CD4-positive, alpha-beta T cell (primary cell): Measurements from ENCODE around the gene ATP5F1D. TPM values are rescaled to one million over a fixed set of nuclear protein-coding genes. Genes with fewer than 3 reads are reported as not detected.

Source experiments
- ATAC-seq: fragments of 200-7000 bp; cut with Tn5 transposase; one replicate; pipeline ENCODE4 v1.10.0; 2022; ENCODE audit warnings: mild to moderate bottlenecking; ENCODE audit not compliant: poor library complexity
- CTCF ChIA-PET: fragments of 350-600 bp; sonication (Branson Sonifier 250); formaldehyde crosslinking; loops from one replicate; lab custom pipeline; 2021; ENCODE audit warnings: antibody characterized with exemption, inconsistent platforms; lab: Charles Lee
- POLR2A ChIA-PET: fragments of 350-600 bp; sonication (Branson Sonifier 250); formaldehyde crosslinking; loops from one replicate; lab custom pipeline; 2021; ENCODE audit warnings: antibody characterized with exemption, inconsistent platforms; lab: Charles Lee
- DNase-seq, 14 experiments: peaks; one replicate each; pipeline ENCODE4 v3.0.0-alpha.2; 2013 to 2020; ENCODE audit warnings: mixed read lengths in 2 of 14
- H3K27ac ChIP-seq, 2 donors: one replicate each; pipeline versions ENCODE4 v1.5.1 to v1.7.0; 2013; ENCODE audit warnings: low read length in 2 of 2, low read depth in 1 of 2, mild to moderate bottlenecking in 1 of 2
- H3K27me3 ChIP-seq, 2 experiments: 1 replicate in 1 of 2; 2 replicates in 1 of 2; pipeline versions ENCODE4 v1.6.1 to v1.7.0; 2013; ENCODE audit warnings: low read length in 2 of 2, control low read depth in 1 of 2, mild to moderate bottlenecking in 1 of 2, moderate library complexity in 1 of 2; ENCODE audit not compliant: insufficient read depth in 2 of 2, control insufficient read depth in 1 of 2
- H3K36me3 ChIP-seq: one replicate; pipeline ENCODE4 v1.6.1; 2013; ENCODE audit warnings: low read length, control low read depth; ENCODE audit not compliant: insufficient read depth
- H3K4me1 ChIP-seq: one replicate; pipeline ENCODE4 v1.6.1; 2013; ENCODE audit warnings: low read length, control low read depth; ENCODE audit not compliant: insufficient read depth
- H3K4me3 ChIP-seq: one replicate; pipeline ENCODE4 v1.5.1; 2013; ENCODE audit warnings: mild to moderate bottlenecking, low read length, moderate library complexity
- H3K9me3 ChIP-seq, 2 experiments: 1 replicate in 1 of 2; 2 replicates in 1 of 2; pipeline versions ENCODE4 v1.6.1 to v1.7.0; 2013; ENCODE audit warnings: low read length in 2 of 2, mild to moderate bottlenecking in 2 of 2, control low read depth in 1 of 2, moderate library complexity in 1 of 2; ENCODE audit not compliant: control insufficient read depth in 1 of 2, insufficient read depth in 1 of 2
- H3K27ac Mint-ChIP-seq: one replicate; pipeline ENCODE4 v1.8.0; 2020; ENCODE audit warnings: mixed read lengths
- H3K27me3 Mint-ChIP-seq: one replicate; pipeline ENCODE4 v1.8.0; 2021; ENCODE audit warnings: mixed read lengths
- H3K36me3 Mint-ChIP-seq: one replicate; pipeline ENCODE4 v1.8.0; 2021; ENCODE audit warnings: low read depth, mixed read lengths
- H3K4me1 Mint-ChIP-seq: one replicate; pipeline ENCODE4 v1.8.0; 2021; ENCODE audit warnings: low read depth, mixed read lengths
- H3K4me3 Mint-ChIP-seq: one replicate; pipeline ENCODE4 v1.8.0; 2020; ENCODE audit warnings: mild to moderate bottlenecking, mixed read lengths
- H3K9me3 Mint-ChIP-seq: one replicate; pipeline ENCODE4 v1.8.0; 2020; ENCODE audit warnings: mixed read lengths
- CTCF ChIP-seq: fragments of 200-600 bp; IDR thresholded peaks from one replicate; pipeline ENCODE4 v1.8.0; 2022; ENCODE audit warnings: antibody characterized with exemption, mild to moderate bottlenecking
- intact Hi-C, 2 experiments: fragments of 100-400 bp; cut with DNase I in 1 of 2; cut with micrococcal nuclease in 1 of 2; formaldehyde crosslinking; loops; one replicate each; pipeline versions ENCODE4 v1.15.1 to v1.9.0; 2023 to 2025; cut with DNase I, micrococcal nuclease
- total RNA-seq, 174 experiments: library from RNA in 2 of 174; stranded (reverse) in 2 of 174; gene quantifications; one replicate each; pipeline ENCODE4 v1.2.3 and lab custom pipeline; 2021 to 2026

ATP5F1D gene
- total RNA-seq, 2 experiments from 2014 or later: 77.6 to 92.6 TPM

- Histone ChIP-seq H3K4me1 (peaks cover 80% of the 10 kb centered on the region), H3K4me3 (peak overlapping the region; percentile 25), H3K27me3 (no peaks in the 10 kb centered on the region), H3K9me3 (no peaks in the 10 kb centered on the region), H3K36me3 (peaks cover 38% of the 10 kb centered on the region), H3K27ac (peak overlapping the region; percentile 66 to 78)
- ChIA-PET POLR2A (interaction anchor here (0.6 to 10.3 kb wide), 75 partner anchors 9 to 1790 kb away, joined by 3 to 476 read pairs (median 5); partner anchors contain the start of genes ABCA7, ARHGAP45, ATP5F1D and CBARP), CTCF (interaction anchor here (1.0 to 11.0 kb wide), 3 partner anchors 16 to 135 kb away, joined by 3 to 255 read pairs (median 6); no protein-coding TSS in a partner anchor)
- Mint-ChIP-seq H3K4me1 (peaks cover 62% of the 10 kb centered on the region), H3K9me3 (no peaks in the 10 kb centered on the region), H3K27ac (peak overlapping the region; percentile 88), H3K4me3 (peak overlapping the region; percentile 89), H3K27me3 (no peaks in the 10 kb centered on the region), H3K36me3 (peaks cover 44% of the 10 kb centered on the region)
- DNase-seq (peak in 1 of 14 experiments; percentile 69), ATAC-seq (no peak)
- intact Hi-C loops: loop anchor here in 1 of 2 experiments (1.0 kb wide), 1 partner anchor 9 kb away; no protein-coding TSS in a partner anchor
- no peak for TF ChIP-seq CTCF
These were observed 26.9 kb downstream of the ATP5F1D start for GRCh38 chr19:1268226-1269064.

- H3K4me1 Mint-ChIP-seq: peaks cover 68% of the 10 kb centered on the region
- peaks cover 51% of the 10 kb centered on the region for H3K36me3 Mint-ChIP-seq
- POLR2A ChIA-PET: interaction anchor here (0.6 to 10.3 kb wide), 79 partner anchors 9 to 1789 kb away, joined by 3 to 476 read pairs (median 5); partner anchors contain the start of genes ABCA7, ARHGAP45, ATP5F1D and CBARP
- Histone ChIP-seq H3K4me3 (peak within 1 kb of the TSS; percentile 99), H3K27ac (peak within 1 kb of the TSS; percentile 78 to 84), H3K4me1 (peaks cover 86% of the 10 kb centered on the region), H3K27me3 (no peaks in the 10 kb centered on the region), H3K36me3 (peaks cover 44% of the 10 kb centered on the region), H3K9me3 (no peaks in the 10 kb centered on the region)
- DNase-seq: peak; percentile 98 to 100 (median 99)
- peak within 1 kb of the TSS; percentile 88 for H3K27ac Mint-ChIP-seq
- TF ChIP-seq CTCF: no peak
- no peaks in the 10 kb centered on the region for H3K9me3 Mint-ChIP-seq
- intact Hi-C loops: loop anchor here in 1 of 2 experiments (1.0 kb wide), 1 partner anchor 10 kb away; no protein-coding TSS in a partner anchor
- H3K4me3 Mint-ChIP-seq: peak within 1 kb of the TSS; percentile 94
- CTCF ChIA-PET: interaction anchor here (1.0 to 11.0 kb wide), 2 partner anchors 16 to 25 kb away, joined by 6 to 255 read pairs; no protein-coding TSS in a partner anchor
- H3K27me3 Mint-ChIP-seq: no peaks in the 10 kb centered on the region
- peak; percentile 81 for ATAC-seq
These were observed 27.5 kb downstream of the ATP5F1D start, which contains the start of gene CIRBP for GRCh38 chr19:1269065-1269477. Gene CIRBP (plus strand): TSS chr19:1269332. CDS start chr19:1270934, 1,602 bp downstream.
